Naive thymus-derived CD4-positive, alpha-beta T cell (primary cell): Measurements from ENCODE around the gene LRP3. TPM values are rescaled to one million over a fixed set of nuclear protein-coding genes. Genes with fewer than 3 reads are reported as not detected.
A peak's percentile ranks its signal among the peaks of the same experiment; 100 is the strongest.
"Not testable (repeated sequence)": the region's sequence is repeated elsewhere in the genome, so short reads cannot be mapped to it uniquely, and the experiment has no call there.

Source experiments
- ATAC-seq: fragments of 150-1000 bp; cut with Tn5 transposase; 2 replicates; pipeline ENCODE4 v1.10.0; 2021; ENCODE audit warnings: mild to moderate bottlenecking, moderate library complexity
- CTCF ChIA-PET: fragments of 350-600 bp; sonication (Branson Sonifier 250); formaldehyde crosslinking; loops from one replicate; lab custom pipeline; 2021; ENCODE audit warnings: antibody characterized with exemption; lab: Charles Lee
- POLR2A ChIA-PET: fragments of 350-600 bp; sonication (Branson Sonifier 250); formaldehyde crosslinking; loops from one replicate; lab custom pipeline; 2021; ENCODE audit warnings: antibody characterized with exemption, inconsistent platforms; lab: Charles Lee
- DNase-seq, 9 donors: peaks; one replicate each; pipeline versions ENCODE4 v3.0.0 to v3.0.0-alpha.2; 2020 to 2022; ENCODE audit warnings: mixed read lengths in 1 of 9
- H3K27ac ChIP-seq: one replicate; pipeline ENCODE4 v1.7.0; 2013; ENCODE audit warnings: mild to moderate bottlenecking, low read depth, low read length, moderate library complexity
- H3K27me3 ChIP-seq, 2 donors: one replicate each; pipeline ENCODE4 v1.7.0; 2013; ENCODE audit warnings: low read length in 2 of 2, mild to moderate bottlenecking in 2 of 2, moderate library complexity in 2 of 2; ENCODE audit not compliant: control insufficient read depth in 2 of 2, insufficient read depth in 2 of 2
- H3K36me3 ChIP-seq, 3 experiments: 1 replicate in 2 of 3; 2 replicates in 1 of 3; pipeline ENCODE4 v1.7.0; 2013; ENCODE audit warnings: low read length in 3 of 3, mild to moderate bottlenecking in 3 of 3, moderate library complexity in 1 of 3; ENCODE audit not compliant: insufficient read depth in 3 of 3, control insufficient read depth in 2 of 3
- H3K4me1 ChIP-seq, 2 donors: one replicate each; pipeline ENCODE4 v1.7.0; 2013; ENCODE audit warnings: low read length in 2 of 2, mild to moderate bottlenecking in 2 of 2, moderate library complexity in 1 of 2; ENCODE audit not compliant: control insufficient read depth in 2 of 2, insufficient read depth in 2 of 2
- H3K4me3 ChIP-seq: 2 replicates; pipeline ENCODE4 v1.7.0; 2013; ENCODE audit warnings: mild to moderate bottlenecking, low read length
- H3K9me3 ChIP-seq, 3 experiments: 1 replicate in 2 of 3; 2 replicates in 1 of 3; pipeline ENCODE4 v1.7.0; 2013; ENCODE audit warnings: low read length in 3 of 3; ENCODE audit not compliant: control insufficient read depth in 2 of 3
- H3K27ac Mint-ChIP-seq, 9 donors: one replicate each; pipeline ENCODE4 v1.8.0; 2020 to 2022; ENCODE audit warnings: mixed read lengths in 9 of 9, mild to moderate bottlenecking in 8 of 9, moderate library complexity in 5 of 9, inconsistent platforms in 2 of 9
- H3K27me3 Mint-ChIP-seq, 5 donors: one replicate each; pipeline ENCODE4 v1.8.0; 2021 to 2022; ENCODE audit warnings: mixed read lengths in 5 of 5, mild to moderate bottlenecking in 1 of 5
- H3K36me3 Mint-ChIP-seq, 5 donors: one replicate each; pipeline ENCODE4 v1.8.0; 2020 to 2022; ENCODE audit warnings: mixed read lengths in 5 of 5, mild to moderate bottlenecking in 3 of 5, inconsistent platforms in 1 of 5
- H3K4me1 Mint-ChIP-seq, 7 donors: one replicate each; pipeline ENCODE4 v1.8.0; 2020 to 2022; ENCODE audit warnings: mixed read lengths in 7 of 7, mild to moderate bottlenecking in 3 of 7, inconsistent platforms in 1 of 7
- H3K4me3 Mint-ChIP-seq, 10 donors: one replicate each; pipeline ENCODE4 v1.8.0; 2020 to 2022; ENCODE audit warnings: mild to moderate bottlenecking in 10 of 10, mixed read lengths in 10 of 10, moderate library complexity in 6 of 10, inconsistent platforms in 2 of 10
- H3K9me3 Mint-ChIP-seq, 11 donors: one replicate each; pipeline ENCODE4 v1.8.0; 2020 to 2022; ENCODE audit warnings: mixed read lengths in 11 of 11, mild to moderate bottlenecking in 4 of 11, inconsistent platforms in 1 of 11, moderate library complexity in 1 of 11
- intact Hi-C, 2 donors: fragments of 100-400 bp; cut with micrococcal nuclease; formaldehyde crosslinking; loops; one replicate each; pipeline ENCODE4 v1.15.1; 2023
- polyA plus RNA-seq, 2 donors: library from polyadenylated mRNA; unstranded; fragments of 300-500 nt; fragmentation: Illumina TruSeq; gene quantifications; one replicate each; pipeline ENCODE4 v1.2.3, GENCODE V29; 2021
- total RNA-seq, 6 experiments: library from RNA in 5 of 6; stranded (reverse) in 5 of 6; gene quantifications; 1 replicate in 5 of 6; 2 replicates in 1 of 6; pipeline ENCODE4 v1.2.3 and lab custom pipeline; 2021 to 2026

LRP3 gene
- total and polyA plus RNA-seq, 7 experiments from 2014 or later, result 0.34 to 2.6 (median 0.40) TPM; not detected in 3

DNA sequence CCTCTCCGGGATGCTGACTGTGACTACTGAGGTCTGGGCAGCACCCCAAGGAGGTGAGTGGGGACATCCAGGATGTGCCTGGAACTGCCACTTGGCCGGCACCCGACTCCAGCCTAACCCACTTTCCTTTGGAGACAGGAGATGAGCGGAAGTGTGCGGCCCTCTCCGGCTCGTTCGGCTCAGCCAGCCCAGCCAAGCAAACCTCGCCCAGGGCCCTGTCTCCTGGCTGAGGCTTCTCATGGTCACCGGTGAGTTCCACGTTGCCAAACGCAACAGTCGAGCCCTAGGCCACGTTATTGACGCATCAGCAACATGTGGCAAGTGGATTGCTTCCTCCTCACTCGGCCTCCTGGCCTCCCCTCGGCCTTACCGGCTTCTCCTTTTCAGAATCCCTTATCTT is 26.0 kb downstream of the LRP3 start:
- peaks cover 0 to 5% of the 10 kb centered on the region in 2 donors for H3K27me3 ChIP-seq
- peaks cover 0 to 2% (median 0%) of the 10 kb centered on the region in 11 donors for H3K9me3 Mint-ChIP-seq
- no peak overlapping the region for H3K4me3 Mint-ChIP-seq
- no peak overlapping the region for H3K27ac Mint-ChIP-seq
- no peaks in the 10 kb centered on the region for H3K36me3 Mint-ChIP-seq
- H3K4me3 ChIP-seq, result no peak overlapping the region
- ChIA-PET POLR2A (no interaction called here), CTCF (no interaction called here)
- peaks cover 21 to 41% (median 28%) of the 10 kb centered on the region in 5 donors for H3K27me3 Mint-ChIP-seq
- no peaks in the 10 kb centered on the region for H3K9me3 ChIP-seq
- ATAC-seq (no peak), DNase-seq (no peak)
- H3K27ac ChIP-seq, result no peak overlapping the region
- intact Hi-C loops, result no loop called here
- no peaks in the 10 kb centered on the region for H3K36me3 ChIP-seq
- H3K4me1 Mint-ChIP-seq, result peaks cover 0 to 3% (median 3%) of the 10 kb centered on the region in 7 donors
- no peaks in the 10 kb centered on the region for H3K4me1 ChIP-seq

GRCh38 chr19:33220735-33221134 is 26.6 kb downstream of the LRP3 start:
- H3K27me3 Mint-ChIP-seq, result peaks cover 22 to 42% (median 30%) of the 10 kb centered on the region in 5 donors
- Histone ChIP-seq H3K27ac (no peak overlapping the region), H3K36me3 (no peaks in the 10 kb centered on the region), H3K9me3 (no peaks in the 10 kb centered on the region), H3K4me1 (no peaks in the 10 kb centered on the region), H3K27me3 (peaks cover 0 to 5% of the 10 kb centered on the region in 2 donors), H3K4me3 (no peak overlapping the region)
- H3K36me3 Mint-ChIP-seq, result no peaks in the 10 kb centered on the region
- no peak overlapping the region for H3K27ac Mint-ChIP-seq
- intact Hi-C loops, result no loop called here
- CTCF ChIA-PET, result no interaction called here
- ATAC-seq, result no peak
- no peak overlapping the region for H3K4me3 Mint-ChIP-seq
- peaks cover 0 to 2% (median 0%) of the 10 kb centered on the region in 11 donors for H3K9me3 Mint-ChIP-seq
- no peak for DNase-seq
- peaks cover 0 to 5% (median 3%) of the 10 kb centered on the region in 7 donors for H3K4me1 Mint-ChIP-seq
- POLR2A ChIA-PET, result no interaction called here

GRCh38 chr19:33221638-33222037 is 27.5 kb downstream of the LRP3 start:
- ATAC-seq (no peak), DNase-seq (no peak)
- Mint-ChIP-seq H3K36me3 (peaks cover 0 to 5% (median 0%) of the 10 kb centered on the region in 5 donors), H3K9me3 (peaks cover 0 to 3% (median 0%) of the 10 kb centered on the region in 11 donors), H3K27ac (no peak overlapping the region), H3K4me1 (peaks cover 0 to 13% (median 8%) of the 10 kb centered on the region in 7 donors), H3K4me3 (no peak overlapping the region), H3K27me3 (peaks cover 30 to 50% (median 39%) of the 10 kb centered on the region in 5 donors)
- intact Hi-C loops, result no loop called here
- no peak overlapping the region for H3K4me3 ChIP-seq
- H3K4me1 ChIP-seq, result peaks cover 3 to 7% of the 10 kb centered on the region in 2 donors
- no peaks in the 10 kb centered on the region for H3K36me3 ChIP-seq
- ChIA-PET CTCF (no interaction called here), POLR2A (no interaction called here)
- no peaks in the 10 kb centered on the region for H3K9me3 ChIP-seq
- peaks cover 0 to 5% of the 10 kb centered on the region in 2 donors for H3K27me3 ChIP-seq
- H3K27ac ChIP-seq, result no peak overlapping the region

GRCh38 chr19:33222255-33222654 is 28.1 kb downstream of the LRP3 start:
- H3K9me3 ChIP-seq, POLR2A ChIA-PET, H3K4me3 Mint-ChIP-seq, H3K4me1 ChIP-seq, H3K36me3 ChIP-seq, H3K9me3 Mint-ChIP-seq, intact Hi-C loops, H3K27me3 ChIP-seq, H3K27ac ChIP-seq, H3K4me3 ChIP-seq, CTCF ChIA-PET, ATAC-seq, H3K36me3 Mint-ChIP-seq, H3K27ac Mint-ChIP-seq, DNase-seq: not testable (repeated sequence)
- H3K27me3 Mint-ChIP-seq, result peaks cover 33 to 54% (median 42%) of the 10 kb centered on the region in 5 donors
- H3K4me1 Mint-ChIP-seq, result peaks cover 0 to 13% (median 8%) of the 10 kb centered on the region in 7 donors

- ATAC-seq (no peak), DNase-seq (no peak)
- Mint-ChIP-seq H3K36me3 (peaks cover 0 to 24% (median 9%) of the 10 kb centered on the region in 5 donors), H3K4me1 (peaks cover 0 to 13% (median 8%) of the 10 kb centered on the region in 7 donors), H3K27ac (no peak overlapping the region), H3K4me3 (peak overlapping the region in 8 of 10 donors; percentile 10 to 73 (median 56)), H3K27me3 (peaks cover 50 to 75% (median 60%) of the 10 kb centered on the region in 5 donors), H3K9me3 (peaks cover 9 to 28% (median 16%) of the 10 kb centered on the region in 11 donors)
- POLR2A ChIA-PET, result no interaction called here
- intact Hi-C loops, result no loop called here
- Histone ChIP-seq H3K27me3 (peaks cover 7 to 10% of the 10 kb centered on the region in 2 donors), H3K27ac (no peak overlapping the region), H3K36me3 (no peaks in the 10 kb centered on the region), H3K4me1 (peaks cover 3 to 7% of the 10 kb centered on the region in 2 donors), H3K4me3 (no peak overlapping the region), H3K9me3 (peaks cover 0 to 10% (median 0%) of the 10 kb centered on the region in 3 experiments)
- CTCF ChIA-PET, result no interaction called here
Measured at GRCh38 chr19:33224694-33225457, 30.7 kb downstream of the LRP3 start.

GRCh38 chr19:33225458-33225926 is 31.4 kb downstream of the LRP3 start, which contains the start of gene SLC7A10:
SLC7A10 (minus strand) TSS chr19:33225850; CDS start chr19:33225703, 147 bp downstream.
- peak within 1 kb of the TSS; percentile 42 to 86 (median 76) for H3K4me3 Mint-ChIP-seq
- intact Hi-C loops, result no loop called here
- Histone ChIP-seq H3K4me3 (no peak within 1 kb of the TSS), H3K36me3 (no peaks in the 10 kb centered on the region), H3K27me3 (peaks cover 7 to 10% of the 10 kb centered on the region in 2 donors), H3K27ac (no peak within 1 kb of the TSS), H3K4me1 (peaks cover 3 to 7% of the 10 kb centered on the region in 2 donors), H3K9me3 (peaks cover 0 to 10% (median 0%) of the 10 kb centered on the region in 3 experiments)
- ChIA-PET CTCF (no interaction called here), POLR2A (no interaction called here)
- DNase-seq (no peak), ATAC-seq (no peak)
- peaks cover 0 to 13% (median 8%) of the 10 kb centered on the region in 7 donors for H3K4me1 Mint-ChIP-seq
- peaks cover 52 to 76% (median 62%) of the 10 kb centered on the region in 5 donors for H3K27me3 Mint-ChIP-seq
- H3K9me3 Mint-ChIP-seq, result peaks cover 9 to 33% (median 17%) of the 10 kb centered on the region in 11 donors
- peak within 1 kb of the TSS in 1 of 9 donors; percentile 52 for H3K27ac Mint-ChIP-seq
- peaks cover 0 to 26% (median 9%) of the 10 kb centered on the region in 5 donors for H3K36me3 Mint-ChIP-seq
